PC-9 (cell line): ENCODE data around the gene MOV10.

Experiments used
- CTCF ChIP-seq: fragments of 200-600 bp; sonication (generic); conservative IDR thresholded peaks from 2 replicates; pipeline ENCODE4 v1.6.1; 2017; ENCODE audit warnings: mixed run types, antibody characterized with exemption, mild to moderate bottlenecking, moderate library complexity
- EZH2 ChIP-seq: fragments of 200-600 bp; sonication (generic); IDR thresholded peaks from 2 replicates; pipeline ENCODE4 v1.8.0; 2017; ENCODE audit warnings: antibody characterized with exemption, low read depth

GRCh38 chr1:112629256-112629655, 45.2 kb upstream of the MOV10 start:
- TF ChIP-seq EZH2 (no peak), CTCF (no peak)
